ENCODE data around the gene XIRP1.

Gene XIRP1

GRCh38 chr3:39210078-39210477 lies 17.7 kb upstream of the XIRP1 start:
- no peak for DNase-seq (ENCODE audit: low read depth in 2 of 3, low spot score in 2 of 3)

GRCh38 chr3:39209329-39209970 lies 17.1 kb upstream of the XIRP1 start:
- DNase-seq (ENCODE audit: low read depth in 2 of 3, low spot score in 2 of 3): no peak

- DNase-seq (ENCODE audit: low read depth in 2 of 3, low spot score in 2 of 3): no peak
Observed at GRCh38 chr3:39208463-39209055, 16.2 kb upstream of the XIRP1 start.

GRCh38 chr3:39207361-39208186 lies 15.2 kb upstream of the XIRP1 start:
- DNase-seq (ENCODE audit: low read depth in 2 of 3, low spot score in 2 of 3): no peak

- DNase-seq (ENCODE audit: low read depth in 2 of 3, low spot score in 2 of 3): no peak
Observed at GRCh38 chr3:39205919-39206516, 13.6 kb upstream of the XIRP1 start.

GRCh38 chr3:39205131-39205530 lies 12.7 kb upstream of the XIRP1 start:
- no peak for DNase-seq (ENCODE audit: low read depth in 2 of 3, low spot score in 2 of 3)

GRCh38 chr3:39203860-39204259 lies 11.5 kb upstream of the XIRP1 start:
- DNase-seq (ENCODE audit: low read depth in 2 of 3, low spot score in 2 of 3): no peak

- no peak for DNase-seq (ENCODE audit: low read depth in 2 of 3, low spot score in 2 of 3)
Observed at GRCh38 chr3:39203402-39203801, 11.0 kb upstream of the XIRP1 start.

GRCh38 chr3:39202094-39202493 lies 9.7 kb upstream of the XIRP1 start:
- DNase-seq (ENCODE audit: low read depth in 2 of 3, low spot score in 2 of 3): no peak

- DNase-seq (ENCODE audit: low read depth in 2 of 3, low spot score in 2 of 3): no peak
Observed at GRCh38 chr3:39196671-39197356, 4.4 kb upstream of the XIRP1 start.

- no peak for DNase-seq (ENCODE audit: low read depth in 2 of 3, low spot score in 2 of 3)
Observed at GRCh38 chr3:39196034-39196433, 3.6 kb upstream of the XIRP1 start.

- no peak for DNase-seq (ENCODE audit: low read depth in 2 of 3, low spot score in 2 of 3)
Observed at GRCh38 chr3:39193391-39193790, 996 bp upstream of the XIRP1 start.

GRCh38 chr3:39191773-39192172 lies 622 bp downstream of the XIRP1 start:
- DNase-seq (ENCODE audit: low read depth in 2 of 3, low spot score in 2 of 3): no peak

GRCh38 chr3:39191111-39191510 lies 1.3 kb downstream of the XIRP1 start:
- DNase-seq (ENCODE audit: low read depth in 2 of 3, low spot score in 2 of 3): no peak

- no peak for DNase-seq (ENCODE audit: low read depth in 2 of 3, low spot score in 2 of 3)
Observed at GRCh38 chr3:39190281-39191025, 1.9 kb downstream of the XIRP1 start.

GRCh38 chr3:39189959-39190269 lies 2.5 kb downstream of the XIRP1 start:
- DNase-seq (ENCODE audit: low read depth in 2 of 3, low spot score in 2 of 3): no peak

- DNase-seq (ENCODE audit: low read depth in 2 of 3, low spot score in 2 of 3): no peak
Observed at GRCh38 chr3:39189150-39189958, 3.0 kb downstream of the XIRP1 start.

- DNase-seq (ENCODE audit: low read depth in 2 of 3, low spot score in 2 of 3): no peak
Observed at GRCh38 chr3:39188271-39189149, 3.9 kb downstream of the XIRP1 start.
